GM23338 (cell line): ENCODE measurements around the gene FOXJ3.

Source experiments
- CTCF ChIP-seq, 2 experiments: fragments of 200-600 bp in 1 of 2; sonication (generic) in 1 of 2; conservative IDR thresholded peaks; 2 replicates each; pipeline versions ENCODE4 v1.5.1 to v1.6.1; 2016 to 2017; ENCODE audit warnings: antibody characterized with exemption in 2 of 2, low read depth in 2 of 2, mild to moderate bottlenecking in 2 of 2, moderate library complexity in 1 of 2
- EZH2 ChIP-seq: fragments of 200-600 bp; sonication (generic); IDR thresholded peaks from one replicate; pipeline ENCODE4 v1.8.0; 2017; ENCODE audit warnings: antibody characterized with exemption, mild to moderate bottlenecking, low read depth; ENCODE audit not compliant: unreplicated experiment
- EZH2phosphoT487 ChIP-seq: fragments of 200-600 bp; sonication (generic); IDR thresholded peaks from one replicate; pipeline ENCODE4 v1.8.1; 2018; ENCODE audit warnings: antibody characterized with exemption; ENCODE audit not compliant: unreplicated experiment
- POLR2AphosphoS5 ChIP-seq: IDR thresholded peaks from 2 replicates; pipeline ENCODE4 v1.6.1; 2016; ENCODE audit warnings: antibody characterized with exemption, low read depth
- TF ChIP-seq, protein P1 (sequence below): IDR thresholded peaks from one replicate; pipeline ENCODE4 v1.6.1; 2018; ENCODE audit warnings: antibody characterized with exemption; ENCODE audit not compliant: unreplicated experiment

GRCh38 chr1:42364089-42364488 lies 29.1 kb upstream of the FOXJ3 start:
- no peak for TF ChIP-seq CTCF (conservative IDR thresholded peaks at IDR 0.05; ENCODE audit: low read depth in 2 of 2)
- no peak for TF ChIP-seq EZH2
- TF ChIP-seq, protein P1, sequence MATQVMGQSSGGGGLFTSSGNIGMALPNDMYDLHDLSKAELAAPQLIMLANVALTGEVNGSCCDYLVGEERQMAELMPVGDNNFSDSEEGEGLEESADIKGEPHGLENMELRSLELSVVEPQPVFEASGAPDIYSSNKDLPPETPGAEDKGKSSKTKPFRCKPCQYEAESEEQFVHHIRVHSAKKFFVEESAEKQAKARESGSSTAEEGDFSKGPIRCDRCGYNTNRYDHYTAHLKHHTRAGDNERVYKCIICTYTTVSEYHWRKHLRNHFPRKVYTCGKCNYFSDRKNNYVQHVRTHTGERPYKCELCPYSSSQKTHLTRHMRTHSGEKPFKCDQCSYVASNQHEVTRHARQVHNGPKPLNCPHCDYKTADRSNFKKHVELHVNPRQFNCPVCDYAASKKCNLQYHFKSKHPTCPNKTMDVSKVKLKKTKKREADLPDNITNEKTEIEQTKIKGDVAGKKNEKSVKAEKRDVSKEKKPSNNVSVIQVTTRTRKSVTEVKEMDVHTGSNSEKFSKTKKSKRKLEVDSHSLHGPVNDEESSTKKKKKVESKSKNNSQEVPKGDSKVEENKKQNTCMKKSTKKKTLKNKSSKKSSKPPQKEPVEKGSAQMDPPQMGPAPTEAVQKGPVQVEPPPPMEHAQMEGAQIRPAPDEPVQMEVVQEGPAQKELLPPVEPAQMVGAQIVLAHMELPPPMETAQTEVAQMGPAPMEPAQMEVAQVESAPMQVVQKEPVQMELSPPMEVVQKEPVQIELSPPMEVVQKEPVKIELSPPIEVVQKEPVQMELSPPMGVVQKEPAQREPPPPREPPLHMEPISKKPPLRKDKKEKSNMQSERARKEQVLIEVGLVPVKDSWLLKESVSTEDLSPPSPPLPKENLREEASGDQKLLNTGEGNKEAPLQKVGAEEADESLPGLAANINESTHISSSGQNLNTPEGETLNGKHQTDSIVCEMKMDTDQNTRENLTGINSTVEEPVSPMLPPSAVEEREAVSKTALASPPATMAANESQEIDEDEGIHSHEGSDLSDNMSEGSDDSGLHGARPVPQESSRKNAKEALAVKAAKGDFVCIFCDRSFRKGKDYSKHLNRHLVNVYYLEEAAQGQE = no peak
- TF ChIP-seq EZH2phosphoT487 = no peak
- no peak for TF ChIP-seq POLR2AphosphoS5
